Endometrium (tissue), 2 donors: ENCODE data around the gene ADAMTSL3.

Experiments used
- FAIRE-seq: peaks from 2 replicates; lab custom pipeline; 2012; peaks lifted over from hg19 to GRCh38; lab: Jason Lieb, UNC
- donor health status: control.
- donor health status: control.

Gene ADAMTSL3

GRCh38 chr15:83983634-83984458 lies 329.9 kb downstream of the ADAMTSL3 start:
- no peak for FAIRE-seq

DNA sequence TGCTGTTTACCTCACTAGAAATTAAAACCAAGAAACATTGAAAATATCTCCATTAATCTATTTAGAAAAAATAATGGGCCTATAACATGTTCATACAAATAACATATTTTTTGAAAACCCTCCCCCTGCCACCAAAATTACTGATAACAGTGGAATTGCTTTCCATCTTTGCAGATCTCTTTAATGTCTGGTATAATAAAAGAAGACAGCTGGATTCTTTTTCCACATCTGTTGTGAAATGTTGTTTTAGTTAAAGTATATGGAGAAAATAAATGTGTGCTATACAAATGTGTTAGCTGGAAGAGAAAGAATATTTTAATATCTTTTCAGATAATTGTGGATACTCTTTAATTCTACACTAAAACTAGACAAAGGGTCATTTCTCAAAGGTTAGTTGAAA lies 330.7 kb downstream of the ADAMTSL3 start:
- peak; percentile 87 for FAIRE-seq

- FAIRE-seq, result no peak
Measured at GRCh38 chr15:83991163-83991562, 337.2 kb downstream of the ADAMTSL3 start.

GRCh38 chr15:83992324-83993031 lies 338.6 kb downstream of the ADAMTSL3 start:
- FAIRE-seq, result no peak

DNA sequence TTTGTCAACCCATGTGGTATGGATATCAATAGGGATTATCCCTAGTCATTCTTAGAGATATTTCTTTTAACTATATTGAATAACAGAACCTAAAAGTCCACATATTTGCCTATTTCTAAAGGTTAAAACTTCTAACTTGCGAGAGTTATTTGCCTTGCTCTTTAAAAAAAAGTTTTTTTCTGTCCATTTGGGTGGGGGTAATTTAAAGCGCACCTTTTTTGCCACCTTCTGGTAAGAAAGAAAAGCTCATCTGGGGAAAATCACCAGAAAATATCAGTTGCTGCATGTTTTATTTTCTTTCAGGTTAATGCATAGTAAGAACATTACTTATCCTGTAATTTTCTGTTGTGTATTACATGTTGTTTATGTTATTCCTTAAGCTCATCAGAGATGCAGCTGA lies 339.7 kb downstream of the ADAMTSL3 start:
- no peak for FAIRE-seq

DNA sequence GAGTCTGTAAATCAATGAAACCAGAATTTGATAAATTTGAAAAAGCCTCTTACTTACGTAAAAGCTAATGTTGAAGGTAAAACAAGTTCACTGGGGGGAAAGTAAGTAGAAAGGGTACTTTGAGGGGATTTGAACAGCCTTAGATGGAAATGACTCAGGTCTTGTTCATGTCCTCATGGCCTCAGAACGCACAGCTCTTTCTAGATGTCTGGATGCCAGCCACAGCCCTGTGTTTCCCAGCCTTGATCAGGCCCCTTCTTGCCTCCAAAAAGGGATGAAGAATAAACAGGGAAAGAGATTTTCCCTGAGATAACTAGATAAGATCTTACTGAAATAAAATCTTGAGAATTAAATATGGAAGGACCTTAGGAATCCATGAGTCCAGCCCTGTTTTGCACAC lies 344.6 kb downstream of the ADAMTSL3 start:
- no peak for FAIRE-seq

DNA sequence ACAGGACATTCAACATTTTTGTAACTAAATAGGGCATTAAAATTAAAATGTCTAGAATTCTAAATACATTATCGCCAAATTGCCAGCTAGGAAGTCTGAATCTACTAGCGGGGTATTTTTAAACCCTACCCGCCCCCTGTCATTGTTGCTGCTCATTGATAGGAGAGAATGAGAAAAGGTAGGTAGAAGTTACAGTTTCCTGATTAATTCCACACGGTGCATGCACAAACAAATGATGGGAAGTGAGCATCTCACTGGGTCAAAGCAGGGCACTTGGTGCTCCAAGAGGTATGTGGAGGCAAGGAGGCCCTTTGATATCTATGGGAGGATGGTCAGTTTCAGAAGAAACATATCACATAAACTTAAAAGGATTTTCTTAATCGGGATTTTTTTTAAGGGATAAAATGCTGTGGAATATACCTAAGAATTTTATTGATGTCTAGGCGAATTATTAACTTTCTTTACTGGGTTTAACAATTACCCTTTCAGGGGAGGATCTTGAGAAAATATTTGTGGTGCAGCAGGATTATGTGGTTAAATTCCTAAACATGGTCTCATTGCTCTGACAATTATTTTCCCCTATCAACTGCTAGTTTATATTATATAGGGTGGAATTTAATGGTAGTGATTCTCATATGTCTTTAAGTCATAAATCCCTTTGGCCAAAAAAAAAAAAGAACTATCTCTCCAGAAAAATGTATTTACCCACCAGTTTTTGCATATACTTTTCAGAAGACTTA lies 345.6 kb downstream of the ADAMTSL3 start:
- no peak for FAIRE-seq

- FAIRE-seq, result no peak
Measured at GRCh38 chr15:84001037-84001436, 347.1 kb downstream of the ADAMTSL3 start.

GRCh38 chr15:84001655-84002054 lies 347.7 kb downstream of the ADAMTSL3 start:
- no peak for FAIRE-seq

DNA sequence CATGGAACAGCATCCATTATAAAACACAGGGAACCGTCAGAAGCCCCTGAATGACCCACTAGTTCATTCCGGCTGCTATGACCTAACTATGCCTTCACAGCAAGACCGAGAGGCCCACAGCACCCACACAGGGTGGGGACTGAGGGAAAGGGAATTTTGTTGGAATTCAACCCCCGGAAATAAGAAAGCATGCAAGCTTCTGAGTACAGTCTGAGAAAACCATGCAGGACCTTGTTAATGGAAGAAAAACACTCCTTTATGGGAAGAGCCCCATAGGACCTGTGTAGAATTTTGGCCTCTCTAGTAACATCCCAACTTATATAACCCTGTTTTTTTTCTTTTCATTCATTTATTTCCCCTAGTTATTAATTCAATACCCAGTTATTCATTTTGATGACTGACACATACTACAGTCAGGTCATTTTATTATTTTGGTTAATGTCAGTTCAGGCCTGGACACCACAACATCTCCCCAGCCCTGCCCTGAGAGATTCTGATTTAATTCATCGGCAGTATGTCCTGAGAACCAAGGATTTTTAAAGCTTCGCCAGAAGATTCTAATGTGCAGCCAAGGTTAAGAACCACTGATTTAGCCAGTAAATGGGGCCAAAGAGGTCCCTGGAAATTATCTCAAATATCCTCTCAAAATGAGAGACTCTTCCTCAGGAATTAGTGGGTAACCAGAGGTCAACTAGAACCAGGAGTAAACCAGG lies 350.0 kb downstream of the ADAMTSL3 start:
- FAIRE-seq, result no peak

DNA sequence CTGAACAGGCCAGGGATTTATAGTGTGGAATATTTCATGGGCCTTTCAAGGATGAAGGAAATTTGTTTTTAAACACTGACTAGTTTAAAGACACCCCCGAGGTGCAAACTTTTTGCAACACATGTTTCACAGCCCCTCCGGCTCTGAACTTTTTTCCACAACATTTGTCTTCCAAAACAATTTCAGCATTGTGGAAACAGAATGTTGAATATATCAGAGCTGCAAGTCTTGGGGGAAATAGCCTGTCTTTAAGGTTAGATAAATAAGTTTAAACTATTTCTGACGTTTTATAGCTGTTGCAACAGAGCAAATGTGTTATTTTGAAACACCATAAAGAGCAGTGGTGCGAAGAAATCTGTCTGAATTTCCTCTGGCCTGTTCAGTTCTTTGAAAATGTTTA lies 352.5 kb downstream of the ADAMTSL3 start:
- peak; percentile 94 for FAIRE-seq

DNA sequence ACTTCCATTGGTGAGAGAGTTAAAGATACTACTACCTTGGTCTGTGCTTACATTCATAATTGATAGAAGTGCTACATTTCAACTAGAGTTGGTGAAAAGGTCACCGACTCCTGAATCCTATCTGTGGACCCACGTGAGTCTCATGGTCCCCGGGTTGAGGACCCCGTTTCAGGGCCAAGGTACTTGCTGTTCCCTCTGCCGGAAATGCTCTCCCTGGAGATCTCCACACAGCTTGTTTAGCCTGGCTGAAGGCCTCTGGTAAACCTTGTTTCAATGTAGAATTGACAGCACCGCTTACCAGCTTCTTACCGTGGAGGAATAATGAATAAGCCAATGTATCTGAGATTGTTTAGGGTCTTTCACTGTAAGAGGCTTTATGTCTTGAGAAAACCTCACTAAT lies 355.7 kb downstream of the ADAMTSL3 start:
- FAIRE-seq, result no peak

GRCh38 chr15:84010246-84010645 lies 356.3 kb downstream of the ADAMTSL3 start:
- no peak for FAIRE-seq

GRCh38 chr15:84016371-84016770 lies 362.4 kb downstream of the ADAMTSL3 start:
- FAIRE-seq, result no peak

DNA sequence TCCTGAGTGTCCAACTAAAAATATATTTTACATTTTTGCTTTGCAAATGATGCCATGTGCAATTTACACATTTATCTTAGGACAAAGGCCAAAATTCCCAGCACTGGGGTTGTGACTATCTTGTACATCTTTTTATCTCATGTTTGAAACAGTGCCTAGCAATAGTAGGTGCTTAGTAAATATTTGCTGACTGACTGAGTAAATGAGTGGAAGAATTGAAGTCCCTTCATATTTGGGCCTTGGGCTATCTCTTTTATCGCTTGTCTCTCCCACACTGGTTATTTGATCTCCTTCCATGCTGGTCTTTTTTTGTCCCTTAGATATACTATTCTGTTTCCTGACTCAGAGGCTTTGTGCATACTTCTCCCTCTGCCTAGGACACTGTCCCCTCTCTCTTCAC lies 368.6 kb downstream of the ADAMTSL3 start:
- no peak for FAIRE-seq

DNA sequence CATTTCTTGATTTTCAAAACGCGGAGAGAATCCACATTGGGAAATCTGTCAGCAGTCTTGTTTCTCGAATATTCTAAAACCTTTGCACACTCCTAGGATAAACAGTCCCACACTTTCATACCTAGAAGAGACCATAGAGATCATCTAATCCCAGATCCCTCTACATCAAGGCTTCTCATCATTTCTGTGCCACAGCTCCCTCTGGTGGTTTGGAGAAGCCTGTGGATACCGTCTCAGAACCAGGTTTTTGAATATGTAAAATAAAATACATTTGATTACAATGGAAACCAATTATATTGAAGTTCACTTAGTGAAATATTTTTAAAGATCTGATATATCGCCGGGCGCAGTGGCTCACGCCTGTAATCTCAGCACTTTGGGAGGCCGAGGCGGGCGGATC lies 369.7 kb downstream of the ADAMTSL3 start:
- FAIRE-seq, result no peak

GRCh38 chr15:84033793-84034553 lies 380.1 kb downstream of the ADAMTSL3 start:
- no peak for FAIRE-seq

DNA sequence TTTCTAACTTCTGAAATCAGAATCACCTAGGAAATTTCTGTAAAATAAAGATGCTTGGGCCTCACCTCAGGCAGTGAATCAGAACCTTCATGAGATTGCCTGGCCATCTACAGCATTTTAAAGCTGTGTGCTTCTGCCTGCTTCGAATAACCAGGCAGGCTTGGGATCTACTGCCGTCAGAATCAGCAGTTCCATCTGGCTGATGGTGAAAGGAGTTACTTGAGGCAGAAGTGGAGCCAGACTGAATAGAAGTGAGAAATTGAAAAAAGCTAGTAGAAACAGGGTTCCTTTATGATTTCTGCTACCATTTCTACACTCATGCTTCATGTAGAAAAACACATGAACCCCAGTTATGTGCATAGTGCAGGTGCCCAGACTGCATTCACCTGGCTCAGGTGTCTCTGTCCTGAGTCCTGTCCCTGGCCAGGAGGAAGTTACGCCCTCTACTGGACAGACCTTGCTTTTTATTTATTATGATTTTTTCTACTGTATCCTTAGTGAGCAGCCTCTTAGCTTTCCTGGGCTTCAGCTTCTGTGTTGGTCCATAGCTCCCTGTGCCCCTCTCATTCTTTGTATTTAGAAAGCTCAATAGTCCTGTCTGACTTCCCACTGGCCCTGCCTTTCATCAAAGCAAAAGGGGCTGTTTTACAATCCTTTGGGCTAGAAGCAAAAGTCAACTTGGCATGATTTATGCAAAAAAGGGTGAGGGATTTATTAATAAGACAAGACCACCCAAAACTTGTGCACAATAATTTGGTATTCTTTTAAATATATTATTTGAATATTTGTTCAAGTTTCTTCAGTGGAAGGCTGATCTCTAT lies 380.9 kb downstream of the ADAMTSL3 start:
- FAIRE-seq, result no peak

GRCh38 chr15:84035399-84035766 lies 381.5 kb downstream of the ADAMTSL3 start:
- FAIRE-seq, result no peak

DNA sequence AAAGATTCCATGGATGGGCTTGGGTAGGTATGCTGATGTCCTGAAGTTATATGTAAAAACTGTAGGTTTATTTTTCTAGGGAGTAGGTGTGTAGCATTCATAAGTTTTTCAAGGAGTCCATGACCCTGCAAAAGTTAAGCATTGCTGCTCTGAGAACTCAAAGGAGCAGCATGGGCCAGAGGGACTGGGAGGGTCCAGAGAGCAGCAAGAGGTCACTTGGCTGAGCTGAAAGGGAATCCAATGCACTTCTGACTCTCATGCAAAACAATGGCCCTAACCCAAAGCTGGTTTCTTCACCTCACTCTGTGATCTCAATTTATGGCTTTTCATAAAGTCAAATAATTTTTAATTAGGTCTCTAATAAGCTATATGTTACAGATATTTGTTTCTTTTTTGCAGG lies 383.4 kb downstream of the ADAMTSL3 start:
- no peak for FAIRE-seq
